ENCODE data around the gene TGOLN2. TPM values are rescaled to one million over a fixed set of nuclear protein-coding genes. Genes with fewer than 3 reads are reported as not detected.

Gene TGOLN2
- total and polyA plus RNA-seq, 10 of the 15 experiments (the other 5 are each of a cell fraction or from before 2014, with no cell fraction given) = 13.8 to 92.3 (median 49.4) TPM

DNA sequence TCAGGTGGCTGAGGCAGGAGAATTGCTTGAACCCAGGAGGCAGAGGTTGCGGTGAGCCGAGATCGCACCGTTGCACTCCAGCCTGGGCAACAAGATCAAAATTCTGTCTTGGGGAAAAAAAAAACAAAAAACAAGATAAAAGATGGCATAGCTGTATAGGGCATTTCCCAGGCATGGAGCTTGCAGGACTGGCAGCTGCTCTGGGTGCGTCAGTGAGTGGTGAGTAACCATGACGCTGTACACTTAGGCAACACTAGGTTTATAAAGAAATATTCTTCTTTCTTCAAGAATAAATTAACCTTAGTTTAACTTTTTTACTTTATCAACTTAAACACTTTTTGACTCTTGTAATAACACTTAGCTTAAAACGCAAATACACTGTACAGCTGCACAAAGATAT lies 15.4 kb downstream of the TGOLN2 start:
- H3K27me3 ChIP-seq (replicated peaks in 1 of 2; ENCODE audit: control insufficient read depth in 2 of 2, insufficient read depth in 2 of 2, low read length in 1 of 2) = no peaks in the 10 kb centered on the region
- no peaks in the 10 kb centered on the region for H4K20me1 ChIP-seq (ENCODE audit: control insufficient read depth, insufficient read depth)
- TF ChIP-seq, protein P1, sequence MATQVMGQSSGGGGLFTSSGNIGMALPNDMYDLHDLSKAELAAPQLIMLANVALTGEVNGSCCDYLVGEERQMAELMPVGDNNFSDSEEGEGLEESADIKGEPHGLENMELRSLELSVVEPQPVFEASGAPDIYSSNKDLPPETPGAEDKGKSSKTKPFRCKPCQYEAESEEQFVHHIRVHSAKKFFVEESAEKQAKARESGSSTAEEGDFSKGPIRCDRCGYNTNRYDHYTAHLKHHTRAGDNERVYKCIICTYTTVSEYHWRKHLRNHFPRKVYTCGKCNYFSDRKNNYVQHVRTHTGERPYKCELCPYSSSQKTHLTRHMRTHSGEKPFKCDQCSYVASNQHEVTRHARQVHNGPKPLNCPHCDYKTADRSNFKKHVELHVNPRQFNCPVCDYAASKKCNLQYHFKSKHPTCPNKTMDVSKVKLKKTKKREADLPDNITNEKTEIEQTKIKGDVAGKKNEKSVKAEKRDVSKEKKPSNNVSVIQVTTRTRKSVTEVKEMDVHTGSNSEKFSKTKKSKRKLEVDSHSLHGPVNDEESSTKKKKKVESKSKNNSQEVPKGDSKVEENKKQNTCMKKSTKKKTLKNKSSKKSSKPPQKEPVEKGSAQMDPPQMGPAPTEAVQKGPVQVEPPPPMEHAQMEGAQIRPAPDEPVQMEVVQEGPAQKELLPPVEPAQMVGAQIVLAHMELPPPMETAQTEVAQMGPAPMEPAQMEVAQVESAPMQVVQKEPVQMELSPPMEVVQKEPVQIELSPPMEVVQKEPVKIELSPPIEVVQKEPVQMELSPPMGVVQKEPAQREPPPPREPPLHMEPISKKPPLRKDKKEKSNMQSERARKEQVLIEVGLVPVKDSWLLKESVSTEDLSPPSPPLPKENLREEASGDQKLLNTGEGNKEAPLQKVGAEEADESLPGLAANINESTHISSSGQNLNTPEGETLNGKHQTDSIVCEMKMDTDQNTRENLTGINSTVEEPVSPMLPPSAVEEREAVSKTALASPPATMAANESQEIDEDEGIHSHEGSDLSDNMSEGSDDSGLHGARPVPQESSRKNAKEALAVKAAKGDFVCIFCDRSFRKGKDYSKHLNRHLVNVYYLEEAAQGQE (IDR thresholded peaks at IDR 0.05; ENCODE audit: low read depth, low read length) = no peak
- TF ChIP-seq KDM1A (IDR thresholded peaks at IDR 0.05; ENCODE audit: borderline replicate concordance) = no peak
- TF ChIP-seq, protein P2, sequence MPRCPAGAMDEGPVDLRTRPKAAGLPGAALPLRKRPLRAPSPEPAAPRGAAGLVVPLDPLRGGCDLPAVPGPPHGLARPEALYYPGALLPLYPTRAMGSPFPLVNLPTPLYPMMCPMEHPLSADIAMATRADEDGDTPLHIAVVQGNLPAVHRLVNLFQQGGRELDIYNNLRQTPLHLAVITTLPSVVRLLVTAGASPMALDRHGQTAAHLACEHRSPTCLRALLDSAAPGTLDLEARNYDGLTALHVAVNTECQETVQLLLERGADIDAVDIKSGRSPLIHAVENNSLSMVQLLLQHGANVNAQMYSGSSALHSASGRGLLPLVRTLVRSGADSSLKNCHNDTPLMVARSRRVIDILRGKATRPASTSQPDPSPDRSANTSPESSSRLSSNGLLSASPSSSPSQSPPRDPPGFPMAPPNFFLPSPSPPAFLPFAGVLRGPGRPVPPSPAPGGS (IDR thresholded peaks at IDR 0.05; ENCODE audit: borderline replicate concordance, insufficient read depth, low read depth, low read length, poor library complexity, severe bottlenecking) = no peak
- TF ChIP-seq HDAC6 (IDR thresholded peaks at IDR 0.05; ENCODE audit: unreplicated experiment) = no peak
- no peak for TF ChIP-seq JUNB (IDR thresholded peaks at IDR 0.05)
- TF ChIP-seq SREBF1 (IDR thresholded peaks at IDR 0.05; ENCODE audit: low read length) = no peak
- no TSS peak for BruUV-seq (replicated peaks)
- ATAC-seq (no peak), DNase-seq (ENCODE audit: low read depth, low spot score) (no peak), FAIRE-seq (no peak)
- H3K4me3 ChIP-seq = no peak overlapping the region
- peaks cover 19% of the 10 kb centered on the region for H3K4me1 ChIP-seq (ENCODE audit: control insufficient read depth, insufficient read depth, low read length)
- POLR2A ChIA-PET = interaction anchor here (0.6 kb wide), 1 partner anchor 47 kb away, joined by 5 read pairs; no protein-coding TSS in a partner anchor
- no peak overlapping the region for H3K27ac ChIP-seq (ENCODE audit: control insufficient read depth, insufficient read depth)
- H3K9me3 ChIP-seq (replicated peaks; ENCODE audit: control insufficient read depth, insufficient read depth, low read length) = no peaks in the 10 kb centered on the region
- WGBS (ENCODE audit: insufficient coverage, insufficient replicate concordance, low lambda C conversion rate, missing lambda C conversion rate) = 99% methylated on average over 7 of the region's 7 CpGs
- RAD21 ChIA-PET (ENCODE audit: unreplicated experiment) = interaction anchor here (0.6 kb wide), 1 partner anchor 26 kb away, joined by 4 read pairs; no protein-coding TSS in a partner anchor
- SMC1A ChIA-PET (ENCODE audit: uncharacterized antibody, unreplicated experiment) = no interaction called here
- no peak overlapping the region for H3K9ac ChIP-seq (ENCODE audit: control insufficient read depth, insufficient read depth, low read length)
- H3K79me2 ChIP-seq (ENCODE audit: control insufficient read depth, insufficient read depth, low read length) = no peaks in the 10 kb centered on the region
- in situ Hi-C loops (cut with MboI) = no loop called here
- H2AFZ ChIP-seq (ENCODE audit: control insufficient read depth, low read depth, low read length) = no peak overlapping the region
- H3K36me3 ChIP-seq (ENCODE audit: control insufficient read depth in 2 of 2, insufficient read depth in 2 of 2, low read length in 1 of 2) = peaks cover 0 to 15% of the 10 kb centered on the region in 2 experiments; a peak in 3 of 4 replicates
- H3K4me2 ChIP-seq (ENCODE audit: control insufficient read depth, insufficient read depth) = no peak overlapping the region
- CTCF ChIA-PET = interaction anchor here (0.7 to 1.9 kb wide), 3 partner anchors 12 to 386 kb away, joined by 3 to 9 read pairs (median 4); no protein-coding TSS in a partner anchor
- intact Hi-C loops (cut with micrococcal nuclease; ENCODE audit: unreplicated experiment) = no loop called here
